ENCODE results near the gene SERINC5.
"Not testable (repeated sequence)": the region's sequence is repeated elsewhere in the genome, so short reads cannot be mapped to it uniquely, and the experiment has no call there.

Gene SERINC5

GRCh38 chr5:80192507-80193241 lies 63.2 kb downstream of the SERINC5 start:
- Mint-ChIP-seq H3K27me3 (no peaks in the 10 kb centered on the region), H3K27ac (peak overlapping the region; percentile 68), H3K4me1 (ENCODE audit: low read depth) (peaks cover 47% of the 10 kb centered on the region), H3K9me3 (no peaks in the 10 kb centered on the region), H3K36me3 (ENCODE audit: low read depth) (peaks cover 45% of the 10 kb centered on the region), H3K4me3 (no peak overlapping the region)
- intact Hi-C loops (cut with micrococcal nuclease), result no loop called here

- Mint-ChIP-seq H3K4me1 (ENCODE audit: low read depth) (peaks cover 54% of the 10 kb centered on the region), H3K27ac (peak overlapping the region; percentile 68)
- intact Hi-C loops (cut with micrococcal nuclease), result no loop called here
Observed at GRCh38 chr5:80191991-80192398, 63.9 kb downstream of the SERINC5 start.

GRCh38 chr5:80191397-80191796 lies 64.5 kb downstream of the SERINC5 start:
- Mint-ChIP-seq H3K4me3 (no peak overlapping the region), H3K9me3 (no peaks in the 10 kb centered on the region), H3K36me3 (ENCODE audit: low read depth) (peaks cover 32% of the 10 kb centered on the region), H3K27ac (peak overlapping the region; percentile 75), H3K27me3 (no peaks in the 10 kb centered on the region), H3K4me1 (ENCODE audit: low read depth) (peaks cover 60% of the 10 kb centered on the region)
- intact Hi-C loops (cut with micrococcal nuclease), result no loop called here

More at GRCh38 chr5:80191991-80192398, 63.9 kb downstream of the SERINC5 start:
- no peaks in the 10 kb centered on the region for H3K27me3 Mint-ChIP-seq
- no peak overlapping the region for H3K4me3 Mint-ChIP-seq
- H3K9me3 Mint-ChIP-seq, result no peaks in the 10 kb centered on the region
- peaks cover 38% of the 10 kb centered on the region for H3K36me3 Mint-ChIP-seq (ENCODE audit: low read depth)

GRCh38 chr5:80190960-80191359 lies 64.9 kb downstream of the SERINC5 start:
- Mint-ChIP-seq H3K4me3 (no peak overlapping the region), H3K36me3 (ENCODE audit: low read depth) (peaks cover 28% of the 10 kb centered on the region), H3K27me3 (no peaks in the 10 kb centered on the region), H3K27ac (peak overlapping the region; percentile 75), H3K4me1 (ENCODE audit: low read depth) (peaks cover 60% of the 10 kb centered on the region), H3K9me3 (no peaks in the 10 kb centered on the region)
- intact Hi-C loops (cut with micrococcal nuclease), result no loop called here

GRCh38 chr5:80189701-80190100 lies 66.1 kb downstream of the SERINC5 start:
- intact Hi-C loops (cut with micrococcal nuclease), result loop anchor here (5.0 kb wide), 1 partner anchor 68 kb away; the partner anchor contains the start of gene SERINC5
- peaks cover 67% of the 10 kb centered on the region for H3K4me1 Mint-ChIP-seq (ENCODE audit: low read depth)
- H3K27ac Mint-ChIP-seq, result no peak overlapping the region
- H3K4me3 Mint-ChIP-seq, result no peak overlapping the region
- no peaks in the 10 kb centered on the region for H3K27me3 Mint-ChIP-seq
- H3K36me3 Mint-ChIP-seq (ENCODE audit: low read depth), result peaks cover 31% of the 10 kb centered on the region
- H3K9me3 Mint-ChIP-seq, result no peaks in the 10 kb centered on the region

- Mint-ChIP-seq H3K36me3 (ENCODE audit: low read depth) (peaks cover 31% of the 10 kb centered on the region), H3K27me3 (no peaks in the 10 kb centered on the region), H3K4me3 (no peak overlapping the region), H3K9me3 (no peaks in the 10 kb centered on the region), H3K4me1 (ENCODE audit: low read depth) (peaks cover 71% of the 10 kb centered on the region), H3K27ac (peak overlapping the region; percentile 45)
- intact Hi-C loops (cut with micrococcal nuclease), result loop anchor here (5.0 kb wide), 1 partner anchor 68 kb away; the partner anchor contains the start of gene SERINC5
Observed at GRCh38 chr5:80189201-80189600, 66.6 kb downstream of the SERINC5 start.

GRCh38 chr5:80187421-80188090 lies 68.3 kb downstream of the SERINC5 start:
- H3K27me3 Mint-ChIP-seq, result no peaks in the 10 kb centered on the region
- no peaks in the 10 kb centered on the region for H3K9me3 Mint-ChIP-seq
- H3K4me3 Mint-ChIP-seq, result no peak overlapping the region
- H3K36me3 Mint-ChIP-seq (ENCODE audit: low read depth), result peaks cover 22% of the 10 kb centered on the region
- intact Hi-C loops (cut with micrococcal nuclease), result loop anchor here (5.0 kb wide), 1 partner anchor 70 kb away; the partner anchor contains the start of gene SERINC5
- peaks cover 76% of the 10 kb centered on the region for H3K4me1 Mint-ChIP-seq (ENCODE audit: low read depth)
- peak overlapping the region; percentile 75 for H3K27ac Mint-ChIP-seq

- intact Hi-C loops (cut with micrococcal nuclease), result loop anchor here (5.0 kb wide), 1 partner anchor 72 kb away; the partner anchor contains the start of gene SERINC5
- H3K4me3 Mint-ChIP-seq, H3K27me3 Mint-ChIP-seq, H3K9me3 Mint-ChIP-seq: not testable (repeated sequence)
- peak overlapping the region; percentile 75 for H3K27ac Mint-ChIP-seq
- peaks cover 79% of the 10 kb centered on the region for H3K4me1 Mint-ChIP-seq (ENCODE audit: low read depth)
- H3K36me3 Mint-ChIP-seq (ENCODE audit: low read depth), result peaks cover 31% of the 10 kb centered on the region
Observed at GRCh38 chr5:80185535-80185934, 70.3 kb downstream of the SERINC5 start.

- Mint-ChIP-seq H3K4me3 (no peak overlapping the region), H3K27ac (peak overlapping the region; percentile 75), H3K4me1 (ENCODE audit: low read depth) (peaks cover 80% of the 10 kb centered on the region), H3K9me3 (no peaks in the 10 kb centered on the region), H3K36me3 (ENCODE audit: low read depth) (peaks cover 35% of the 10 kb centered on the region), H3K27me3 (no peaks in the 10 kb centered on the region)
- intact Hi-C loops (cut with micrococcal nuclease), result loop anchor here (5.0 kb wide), 1 partner anchor 72 kb away; the partner anchor contains the start of gene SERINC5
Observed at GRCh38 chr5:80185095-80185494, 70.8 kb downstream of the SERINC5 start.

GRCh38 chr5:80184235-80185023 lies 71.4 kb downstream of the SERINC5 start:
- Mint-ChIP-seq H3K4me3 (no peak overlapping the region), H3K36me3 (ENCODE audit: low read depth) (peaks cover 35% of the 10 kb centered on the region), H3K27ac (peak overlapping the region; percentile 75), H3K9me3 (no peaks in the 10 kb centered on the region), H3K27me3 (no peaks in the 10 kb centered on the region), H3K4me1 (ENCODE audit: low read depth) (peaks cover 80% of the 10 kb centered on the region)
- intact Hi-C loops (cut with micrococcal nuclease), result loop anchor here (5.0 kb wide), 1 partner anchor 73 kb away; the partner anchor contains the start of gene SERINC5

GRCh38 chr5:80183728-80184234 lies 72.1 kb downstream of the SERINC5 start:
- H3K4me1 Mint-ChIP-seq (ENCODE audit: low read depth), result peaks cover 75% of the 10 kb centered on the region
- peak overlapping the region; percentile 75 for H3K27ac Mint-ChIP-seq
- H3K9me3 Mint-ChIP-seq; H3K27me3 Mint-ChIP-seq; intact Hi-C loops (cut with micrococcal nuclease); H3K4me3 Mint-ChIP-seq: not testable (repeated sequence)
- peaks cover 35% of the 10 kb centered on the region for H3K36me3 Mint-ChIP-seq (ENCODE audit: low read depth)

GRCh38 chr5:80182809-80183580 lies 72.9 kb downstream of the SERINC5 start:
- Mint-ChIP-seq H3K9me3 (no peaks in the 10 kb centered on the region), H3K27me3 (no peaks in the 10 kb centered on the region), H3K4me3 (no peak overlapping the region), H3K4me1 (ENCODE audit: low read depth) (peaks cover 75% of the 10 kb centered on the region), H3K36me3 (ENCODE audit: low read depth) (peaks cover 39% of the 10 kb centered on the region), H3K27ac (peak overlapping the region; percentile 75)
- intact Hi-C loops (cut with micrococcal nuclease), result no loop called here

All from dendritic cell treated with granulocyte-macrophage colony-stimulating factor and Interleukin-4, amounts not matched to agents 40 ng/mL and 50 ng/mL, for 4 days (primary cell).